RWPE2 (cell line): ENCODE measurements around the gene CACNA1S.
A peak's percentile ranks its signal among the peaks of the same experiment; 100 is the strongest.

Experiments
- ATAC-seq: fragments of 200-7000 bp; cut with Tn5 transposase; 3 replicates; pipeline ENCODE4 v1.9.1; 2021; ENCODE audit warnings: low read depth
- DNase-seq: peaks from one replicate; pipeline ENCODE4 v3.0.0-alpha.2; 2020; ENCODE audit warnings: low spot score
- H3K27ac ChIP-seq: fragments of 450-650 bp; 2 replicates; pipeline ENCODE4 v1.5.1; 2017; ENCODE audit warnings: mild to moderate bottlenecking; ENCODE audit not compliant: poor library complexity, severe bottlenecking
- H3K27me3 ChIP-seq: fragments of 250-450 bp; sonication (Bioruptor Pico); 2 replicates; pipeline ENCODE4 v1.5.1; 2021; ENCODE audit warnings: mild to moderate bottlenecking, moderate library complexity; ENCODE audit not compliant: insufficient read depth, poor library complexity, severe bottlenecking
- H3K36me3 ChIP-seq: fragments of 250-450 bp; sonication (Bioruptor Pico); 2 replicates; pipeline ENCODE4 v1.5.1; 2020; ENCODE audit warnings: low read depth, mild to moderate bottlenecking, moderate library complexity
- H3K4me1 ChIP-seq: fragments of 250-450 bp; sonication (Bioruptor Pico); 2 replicates; pipeline ENCODE4 v1.5.1; 2021; ENCODE audit warnings: mild to moderate bottlenecking, moderate library complexity; ENCODE audit not compliant: insufficient read depth, poor library complexity, severe bottlenecking
- H3K4me3 ChIP-seq: fragments of 250-450 bp; sonication (Bioruptor Pico); 2 replicates; pipeline ENCODE4 v1.5.1; 2021; ENCODE audit warnings: mild to moderate bottlenecking, moderate library complexity; ENCODE audit not compliant: severe bottlenecking
- H3K9me3 ChIP-seq: fragments of 250-450 bp; sonication (Bioruptor Pico); 2 replicates; pipeline ENCODE4 v1.5.1; 2021; ENCODE audit warnings: mild to moderate bottlenecking, moderate library complexity; ENCODE audit not compliant: severe bottlenecking
- CTCF ChIP-seq: fragments of 450-650 bp; IDR thresholded peaks from one replicate; pipeline ENCODE4 v1.5.1; 2017; ENCODE audit warnings: mild to moderate bottlenecking, moderate library complexity; ENCODE audit not compliant: poor library complexity, severe bottlenecking

The CACNA1S gene

GRCh38 chr1:201072149-201072548 is 40.1 kb downstream of the CACNA1S start:
- no peaks in the 10 kb centered on the region for H3K27me3 ChIP-seq
- DNase-seq (no peak), ATAC-seq (peak; percentile 80)
- no peaks in the 10 kb centered on the region for H3K4me1 ChIP-seq
- no peaks in the 10 kb centered on the region for H3K9me3 ChIP-seq
- no peak overlapping the region for H3K27ac ChIP-seq
- no peaks in the 10 kb centered on the region for H3K36me3 ChIP-seq
- H3K4me3 ChIP-seq, result no peak overlapping the region
- TF ChIP-seq CTCF, result no peak

GRCh38 chr1:201069636-201070035 is 42.6 kb downstream of the CACNA1S start:
- ATAC-seq, result no peak
- Histone ChIP-seq H3K27ac (no peak overlapping the region), H3K9me3 (no peaks in the 10 kb centered on the region), H3K4me1 (no peaks in the 10 kb centered on the region), H3K27me3 (no peaks in the 10 kb centered on the region), H3K36me3 (no peaks in the 10 kb centered on the region), H3K4me3 (no peak overlapping the region)
- no peak for DNase-seq
- TF ChIP-seq CTCF, result no peak

- no peak overlapping the region for H3K4me3 ChIP-seq
- no peaks in the 10 kb centered on the region for H3K4me1 ChIP-seq
- H3K36me3 ChIP-seq, result no peaks in the 10 kb centered on the region
- no peak overlapping the region for H3K27ac ChIP-seq
- DNase-seq (no peak), ATAC-seq (no peak)
- no peak for TF ChIP-seq CTCF
- H3K27me3 ChIP-seq, result no peaks in the 10 kb centered on the region
- H3K9me3 ChIP-seq, result no peaks in the 10 kb centered on the region
These were observed 43.2 kb downstream of the CACNA1S start for GRCh38 chr1:201068976-201069375.

- no peak for ATAC-seq
- no peak for DNase-seq
- Histone ChIP-seq H3K36me3 (no peaks in the 10 kb centered on the region), H3K4me3 (no peak overlapping the region), H3K27ac (no peak overlapping the region), H3K4me1 (no peaks in the 10 kb centered on the region), H3K9me3 (no peaks in the 10 kb centered on the region), H3K27me3 (no peaks in the 10 kb centered on the region)
- TF ChIP-seq CTCF, result no peak
These were observed 45.2 kb downstream of the CACNA1S start for GRCh38 chr1:201066986-201067385.

- H3K9me3 ChIP-seq, result no peaks in the 10 kb centered on the region
- no peaks in the 10 kb centered on the region for H3K4me1 ChIP-seq
- no peaks in the 10 kb centered on the region for H3K27me3 ChIP-seq
- ATAC-seq (no peak), DNase-seq (no peak)
- no peak for TF ChIP-seq CTCF
- H3K27ac ChIP-seq, result no peak overlapping the region
- no peak overlapping the region for H3K4me3 ChIP-seq
- no peaks in the 10 kb centered on the region for H3K36me3 ChIP-seq
These were observed 46.5 kb downstream of the CACNA1S start for GRCh38 chr1:201065686-201066085.
